ENCODE data around the gene ATP6V0D1. TPM values are rescaled to one million over a fixed set of nuclear protein-coding genes. Genes with fewer than 3 reads are reported as not detected.

ATP6V0D1 gene
- total RNA-seq, 1 donor from 2014 or later = 73.5 TPM

- no peak for DNase-seq (ENCODE audit: extremely low spot score, unreplicated experiment)
- Mint-ChIP-seq H3K27me3 (no peaks in the 10 kb centered on the region), H3K4me3 (no peak overlapping the region), H3K9me3 (no peaks in the 10 kb centered on the region), H3K27ac (no peak overlapping the region), H3K4me1 (ENCODE audit: unreplicated experiment) (peaks cover 13% of the 10 kb centered on the region), H3K36me3 (no peaks in the 10 kb centered on the region)
- no peak for TF ChIP-seq CTCF (conservative IDR thresholded peaks at IDR 0.05)
These were observed 38.2 kb downstream of the ATP6V0D1 start for GRCh38 chr16:67442581-67443255.

GRCh38 chr16:67441907-67442306 is 39.0 kb downstream of the ATP6V0D1 start:
- H3K4me3 Mint-ChIP-seq = no peak overlapping the region
- H3K27me3 Mint-ChIP-seq = no peaks in the 10 kb centered on the region
- H3K27ac Mint-ChIP-seq = no peak overlapping the region
- no peaks in the 10 kb centered on the region for H3K9me3 Mint-ChIP-seq
- no peak for TF ChIP-seq CTCF (conservative IDR thresholded peaks at IDR 0.05)
- H3K4me1 Mint-ChIP-seq (ENCODE audit: unreplicated experiment) = peaks cover 13% of the 10 kb centered on the region
- DNase-seq (ENCODE audit: extremely low spot score, unreplicated experiment) = no peak
- peaks cover 3% of the 10 kb centered on the region for H3K36me3 Mint-ChIP-seq

GRCh38 chr16:67441271-67441753 is 39.6 kb downstream of the ATP6V0D1 start:
- Mint-ChIP-seq H3K36me3 (peaks cover 3% of the 10 kb centered on the region), H3K27ac (no peak overlapping the region), H3K27me3 (no peaks in the 10 kb centered on the region), H3K4me3 (no peak overlapping the region), H3K4me1 (ENCODE audit: unreplicated experiment) (peaks cover 7% of the 10 kb centered on the region), H3K9me3 (no peaks in the 10 kb centered on the region)
- no peak for TF ChIP-seq CTCF (conservative IDR thresholded peaks at IDR 0.05)
- DNase-seq (ENCODE audit: extremely low spot score, unreplicated experiment) = no peak

- Mint-ChIP-seq H3K4me1 (ENCODE audit: unreplicated experiment) (peaks cover 10% of the 10 kb centered on the region), H3K9me3 (no peaks in the 10 kb centered on the region), H3K36me3 (peaks cover 3% of the 10 kb centered on the region), H3K4me3 (no peak overlapping the region), H3K27me3 (no peaks in the 10 kb centered on the region), H3K27ac (no peak overlapping the region)
- no peak for DNase-seq (ENCODE audit: extremely low spot score, unreplicated experiment)
- no peak for TF ChIP-seq CTCF (conservative IDR thresholded peaks at IDR 0.05)
These were observed 42.0 kb downstream of the ATP6V0D1 start for GRCh38 chr16:67438824-67439393.

GRCh38 chr16:67438098-67438791 is 42.7 kb downstream of the ATP6V0D1 start:
- Mint-ChIP-seq H3K4me3 (no peak overlapping the region), H3K27ac (no peak overlapping the region), H3K9me3 (no peaks in the 10 kb centered on the region), H3K4me1 (ENCODE audit: unreplicated experiment) (peaks cover 11% of the 10 kb centered on the region), H3K36me3 (peaks cover 3% of the 10 kb centered on the region), H3K27me3 (no peaks in the 10 kb centered on the region)
- DNase-seq (ENCODE audit: extremely low spot score, unreplicated experiment) = no peak
- TF ChIP-seq CTCF (conservative IDR thresholded peaks at IDR 0.05) = no peak

Data from type B pancreatic cell (in vitro differentiated cells).